Nephron (organoid): ENCODE measurements around the gene PHF20.
"Not testable (repeated sequence)": the region's sequence is repeated elsewhere in the genome, so short reads cannot be mapped to it uniquely, and the experiment has no call there.

Source experiments
- H3K27ac Mint-ChIP-seq, 3 experiments: 2 replicates each; pipeline ENCODE4 v1.8.0; 2020; ENCODE audit warnings: mixed read lengths in 3 of 3, mild to moderate bottlenecking in 2 of 3, moderate library complexity in 1 of 3
- H3K27me3 Mint-ChIP-seq: 2 replicates; pipeline ENCODE4 v1.8.0; 2021; ENCODE audit warnings: low read depth, mild to moderate bottlenecking, moderate library complexity, mixed read lengths
- H3K36me3 Mint-ChIP-seq: 2 replicates; pipeline ENCODE4 v1.8.0; 2020; ENCODE audit warnings: low read depth, mixed read lengths
- H3K4me1 Mint-ChIP-seq: 2 replicates; pipeline ENCODE4 v1.8.0; 2020; ENCODE audit warnings: mixed read lengths
- H3K4me3 Mint-ChIP-seq, 3 experiments: 2 replicates each; pipeline ENCODE4 v1.8.0; 2020; ENCODE audit warnings: mild to moderate bottlenecking in 3 of 3, mixed read lengths in 3 of 3, moderate library complexity in 2 of 3
- H3K9me3 Mint-ChIP-seq: 2 replicates; pipeline ENCODE4 v1.8.0; 2020; ENCODE audit warnings: mixed read lengths
- CTCF ChIP-seq, 3 experiments: fragments of 200-600 bp; sonication (generic); IDR thresholded peaks; one replicate each; pipeline ENCODE4 v1.5.0; 2021; ENCODE audit warnings: antibody characterized with exemption in 3 of 3; ENCODE audit not compliant: unreplicated experiment in 3 of 3

Gene PHF20

GRCh38 chr20:35771689-35772562 lies at the start of gene PHF20:
Gene PHF20, plus strand, starts transcription at chr20:35772015. Its CDS starts 29,508 bp downstream, at chr20:35801523.
- TF ChIP-seq CTCF (IDR thresholded peaks at IDR 0.05; ENCODE audit: unreplicated experiment in 3 of 3), result no peak
- Mint-ChIP-seq H3K4me3 (peak within 1 kb of the TSS; percentile 97 to 99 (median 98)), H3K9me3 (peaks cover 2% of the 10 kb centered on the region), H3K27me3 (no peaks in the 10 kb centered on the region), H3K4me1 (peaks cover 53% of the 10 kb centered on the region), H3K36me3 (peaks cover 17% of the 10 kb centered on the region), H3K27ac (peak within 1 kb of the TSS; percentile 85 to 96 (median 88))

- H3K36me3 Mint-ChIP-seq, result peaks cover 75% of the 10 kb centered on the region
- H3K4me3 Mint-ChIP-seq, H3K27me3 Mint-ChIP-seq, H3K27ac Mint-ChIP-seq, H3K9me3 Mint-ChIP-seq, H3K4me1 Mint-ChIP-seq: not testable (repeated sequence)
These were observed 48.6 kb upstream of the PHF20 start for GRCh38 chr20:35723275-35723639.

GRCh38 chr20:35723652-35724320 lies 48.0 kb upstream of the PHF20 start:
- H3K27me3 Mint-ChIP-seq, H3K27ac Mint-ChIP-seq, H3K4me1 Mint-ChIP-seq, H3K4me3 Mint-ChIP-seq, H3K9me3 Mint-ChIP-seq: not testable (repeated sequence)
- peaks cover 73% of the 10 kb centered on the region for H3K36me3 Mint-ChIP-seq

GRCh38 chr20:35724321-35725230 lies 47.2 kb upstream of the PHF20 start:
- H3K9me3 Mint-ChIP-seq, result no peaks in the 10 kb centered on the region
- TF ChIP-seq CTCF (IDR thresholded peaks at IDR 0.05; ENCODE audit: unreplicated experiment in 3 of 3), result no peak
- H3K4me3 Mint-ChIP-seq, result no peak overlapping the region
- no peaks in the 10 kb centered on the region for H3K4me1 Mint-ChIP-seq
- no peak overlapping the region for H3K27ac Mint-ChIP-seq
- no peaks in the 10 kb centered on the region for H3K27me3 Mint-ChIP-seq
- peaks cover 72% of the 10 kb centered on the region for H3K36me3 Mint-ChIP-seq

GRCh38 chr20:35726842-35727711 lies 44.7 kb upstream of the PHF20 start:
- Mint-ChIP-seq H3K4me3 (no peak overlapping the region), H3K9me3 (no peaks in the 10 kb centered on the region), H3K27me3 (no peaks in the 10 kb centered on the region), H3K4me1 (peaks cover 5% of the 10 kb centered on the region), H3K36me3 (peaks cover 72% of the 10 kb centered on the region), H3K27ac (no peak overlapping the region)
- TF ChIP-seq CTCF (IDR thresholded peaks at IDR 0.05; ENCODE audit: unreplicated experiment in 3 of 3), result no peak

- Mint-ChIP-seq H3K9me3 (no peaks in the 10 kb centered on the region), H3K4me1 (peaks cover 12% of the 10 kb centered on the region), H3K27ac (no peak overlapping the region), H3K36me3 (peaks cover 76% of the 10 kb centered on the region), H3K27me3 (no peaks in the 10 kb centered on the region), H3K4me3 (no peak overlapping the region)
- TF ChIP-seq CTCF (IDR thresholded peaks at IDR 0.05; ENCODE audit: unreplicated experiment in 3 of 3), result no peak
These were observed 42.5 kb upstream of the PHF20 start for GRCh38 chr20:35729283-35729807.
